ENCODE results near the gene IZUMO4.

DNA sequence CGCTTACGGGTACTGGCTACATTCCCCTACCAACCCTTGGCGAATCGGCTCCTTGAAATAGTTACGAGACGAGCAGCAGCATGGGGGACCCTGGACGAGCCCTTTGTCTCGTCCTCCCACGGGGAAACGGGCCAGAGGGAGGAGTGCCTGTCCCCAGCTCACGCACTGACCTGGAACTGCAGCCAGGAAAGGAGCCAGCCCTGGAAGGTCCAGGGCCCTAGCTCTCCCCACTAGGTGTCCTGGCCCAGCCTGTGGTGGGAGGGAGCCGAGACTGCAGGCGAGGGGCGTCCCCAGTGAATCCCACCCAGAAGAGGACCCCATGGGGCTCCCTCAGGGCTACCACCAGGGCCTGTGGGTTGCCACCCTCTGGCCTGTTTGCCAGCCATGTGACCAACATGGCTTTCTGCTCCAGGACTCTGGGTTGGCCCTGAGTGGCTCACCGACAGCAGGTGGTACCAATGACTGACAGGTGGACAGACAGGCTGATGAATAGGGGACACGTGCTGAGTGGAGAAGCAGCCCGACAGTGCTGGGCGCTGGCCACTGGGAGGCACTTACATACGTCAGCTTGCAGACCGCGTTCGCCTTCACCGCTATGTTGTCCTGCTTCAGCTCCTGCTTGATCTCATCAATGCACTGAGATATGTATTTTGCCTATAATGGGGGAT lies 41.5 kb downstream of the IZUMO4 start:
- TF ChIP-seq, protein P1, sequence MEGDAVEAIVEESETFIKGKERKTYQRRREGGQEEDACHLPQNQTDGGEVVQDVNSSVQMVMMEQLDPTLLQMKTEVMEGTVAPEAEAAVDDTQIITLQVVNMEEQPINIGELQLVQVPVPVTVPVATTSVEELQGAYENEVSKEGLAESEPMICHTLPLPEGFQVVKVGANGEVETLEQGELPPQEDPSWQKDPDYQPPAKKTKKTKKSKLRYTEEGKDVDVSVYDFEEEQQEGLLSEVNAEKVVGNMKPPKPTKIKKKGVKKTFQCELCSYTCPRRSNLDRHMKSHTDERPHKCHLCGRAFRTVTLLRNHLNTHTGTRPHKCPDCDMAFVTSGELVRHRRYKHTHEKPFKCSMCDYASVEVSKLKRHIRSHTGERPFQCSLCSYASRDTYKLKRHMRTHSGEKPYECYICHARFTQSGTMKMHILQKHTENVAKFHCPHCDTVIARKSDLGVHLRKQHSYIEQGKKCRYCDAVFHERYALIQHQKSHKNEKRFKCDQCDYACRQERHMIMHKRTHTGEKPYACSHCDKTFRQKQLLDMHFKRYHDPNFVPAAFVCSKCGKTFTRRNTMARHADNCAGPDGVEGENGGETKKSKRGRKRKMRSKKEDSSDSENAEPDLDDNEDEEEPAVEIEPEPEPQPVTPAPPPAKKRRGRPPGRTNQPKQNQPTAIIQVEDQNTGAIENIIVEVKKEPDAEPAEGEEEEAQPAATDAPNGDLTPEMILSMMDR (IDR thresholded peaks at IDR 0.05) = no peak
- TF ChIP-seq POLR2A (IDR thresholded peaks at IDR 0.05) = no peak

Measured in esophagus squamous epithelium (tissue), 4 donors.